ENCODE results near the gene RMDN2.

The RMDN2 gene

GRCh38 chr2:38057651-38058410, 132.7 kb downstream of the RMDN2 start:
- DNase-seq = no peak

GRCh38 chr2:38060236-38061018, 135.3 kb downstream of the RMDN2 start:
- DNase-seq = no peak

GRCh38 chr2:38064801-38065501, 139.9 kb downstream of the RMDN2 start:
- no peak for DNase-seq

GRCh38 chr2:38065502-38066135, 140.5 kb downstream of the RMDN2 start:
- DNase-seq = no peak

DNA sequence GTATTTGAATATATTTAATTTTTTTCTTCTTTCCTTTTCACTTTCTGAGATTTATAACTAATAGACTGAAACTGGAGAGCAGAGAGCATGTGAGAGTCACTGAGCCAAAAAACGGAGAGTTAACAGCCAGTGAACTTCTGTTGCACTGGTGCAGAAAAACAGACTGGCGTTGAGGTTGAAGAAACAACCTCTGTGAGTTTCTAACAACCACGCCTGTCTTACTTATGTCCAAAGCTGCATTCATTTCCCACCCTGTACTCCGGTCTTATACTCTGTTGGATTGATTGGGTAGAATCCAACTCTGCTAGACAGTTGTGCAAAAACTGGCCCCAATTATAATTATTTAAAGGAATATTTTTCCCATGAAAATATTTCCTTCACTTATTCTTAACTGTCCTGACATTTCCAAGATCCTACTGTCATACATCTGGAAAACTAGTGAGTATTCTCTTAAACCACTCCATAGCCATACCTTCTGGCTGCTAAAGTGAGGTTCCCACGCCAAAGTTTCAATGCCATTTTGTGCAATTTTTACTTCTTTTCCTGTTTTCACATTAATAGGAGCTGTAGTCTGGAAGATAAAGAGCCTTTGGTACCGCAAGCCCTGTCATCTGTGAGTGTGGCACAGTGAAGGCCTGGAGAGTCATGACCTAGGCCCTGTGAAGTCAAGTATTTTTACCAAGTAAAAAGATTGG, 141.5 kb downstream of the RMDN2 start:
- DNase-seq = no peak

Measured in DMS 273 treated with DMSO at 0.1 percent for 48 hours (cell line).